Endothelial cell of umbilical vein (primary cell): ENCODE results near the gene SSR4. TPM values are rescaled to one million over a fixed set of nuclear protein-coding genes. Genes with fewer than 3 reads are reported as not detected.

Source experiments
- BruUV-seq: library from RNA; stranded (reverse); fragments of 400-500 nt; replicated peaks from 2 replicates; lab custom pipeline; 2021; lab: Mats Ljungman, UMichigan
- CTCF ChIA-PET: fragments of 300-600, 350-600 bp; sonication (Branson Sonifier 250); formaldehyde crosslinking; loops from one replicate; lab custom pipeline; 2021; ENCODE audit warnings: antibody characterized with exemption, inconsistent platforms; lab: Charles Lee
- POLR2A ChIA-PET: fragments of 300-600, 350-600 bp; sonication (Branson Sonifier 250); formaldehyde crosslinking; loops from one replicate; lab custom pipeline; 2021; ENCODE audit warnings: antibody characterized with exemption, inconsistent platforms; lab: Charles Lee
- DNase-seq: peaks from one replicate; pipeline ENCODE4 v3.0.0-alpha.2; 2011; ENCODE audit warnings: low read depth, low spot score
- FAIRE-seq: peaks from 2 replicates; lab custom pipeline; 2011; peaks lifted over from hg19 to GRCh38; lab: Jason Lieb, UNC
- H2AFZ ChIP-seq: 2 replicates; pipeline ENCODE4 v1.6.0; 2012; ENCODE audit warnings: low read depth, low read length, control low read depth, inconsistent platforms
- H3K27ac ChIP-seq: 2 replicates; pipeline ENCODE4 v1.5.1; 2011; ENCODE audit warnings: low read depth, mild to moderate bottlenecking, control low read depth, low read length, moderate library complexity; ENCODE audit not compliant: insufficient read depth
- H3K27me3 ChIP-seq, 2 experiments: 2 replicates each; pipeline versions ENCODE4 v1.6.0 to v1.6.1; 2011; ENCODE audit warnings: low read length in 2 of 2, mixed read lengths in 1 of 2; ENCODE audit not compliant: control insufficient read depth in 2 of 2, insufficient read depth in 2 of 2
- H3K36me3 ChIP-seq, 2 experiments: 2 replicates in 1 of 2; 3 replicates in 1 of 2; pipeline ENCODE4 v1.5.1; 2011; ENCODE audit warnings: low read length in 2 of 2, mild to moderate bottlenecking in 1 of 2, moderate library complexity in 1 of 2; ENCODE audit not compliant: control insufficient read depth in 2 of 2, insufficient read depth in 2 of 2; ENCODE audit errors: extremely low read depth in 1 of 2
- H3K4me1 ChIP-seq: 3 replicates; pipeline ENCODE4 v1.5.1; 2011; ENCODE audit warnings: mild to moderate bottlenecking, low read length; ENCODE audit not compliant: control insufficient read depth, insufficient read depth; ENCODE audit errors: extremely low read depth
- H3K4me2 ChIP-seq: 2 replicates; pipeline ENCODE4 v1.6.1; 2011; ENCODE audit warnings: low read length, control low read depth, mixed read lengths; ENCODE audit not compliant: insufficient read depth
- H3K4me3 ChIP-seq, 3 experiments: fragments of 200-600 bp in 1 of 3; sonication (generic), shearing (Covaris generic) in 1 of 3; replicated peaks in 1 of 3; 2 replicates each; pipeline ENCODE4 v1.5.1; 2011 to 2016; ENCODE audit warnings: control low read depth in 3 of 3, low read length in 3 of 3, mild to moderate bottlenecking in 2 of 3, inconsistent platforms in 1 of 3, low read depth in 1 of 3, moderate library complexity in 1 of 3; ENCODE audit not compliant: insufficient read depth in 1 of 3
- H3K79me2 ChIP-seq: 2 replicates; pipeline ENCODE4 v1.6.0; 2012; ENCODE audit warnings: low read length, inconsistent platforms; ENCODE audit not compliant: control insufficient read depth, insufficient read depth
- H3K9ac ChIP-seq: replicated peaks from 2 replicates; pipeline ENCODE3; 2011; ENCODE audit warnings: low read length, control low read depth; ENCODE audit not compliant: insufficient read depth; ENCODE audit errors: extremely low read depth
- H3K9me1 ChIP-seq: replicated peaks from 3 replicates; pipeline ENCODE4 v1.6.0; 2011; ENCODE audit warnings: mild to moderate bottlenecking, low read length; ENCODE audit not compliant: control insufficient read depth, insufficient read depth; ENCODE audit errors: extremely low read depth
- H3K9me3 ChIP-seq: replicated peaks from 2 replicates; pipeline ENCODE4 v1.5.1; 2012; ENCODE audit warnings: low read length, inconsistent platforms; ENCODE audit not compliant: control insufficient read depth, insufficient read depth
- H4K20me1 ChIP-seq: replicated peaks from 2 replicates; pipeline ENCODE3; 2011; ENCODE audit warnings: mild to moderate bottlenecking, low read length; ENCODE audit not compliant: control insufficient read depth, insufficient read depth; ENCODE audit errors: extremely low read depth
- EZH2 ChIP-seq: IDR thresholded peaks from 2 replicates; pipeline ENCODE4 v1.6.1; 2012; ENCODE audit warnings: borderline replicate concordance, low read depth, mild to moderate bottlenecking, moderate library complexity, low read length, inconsistent platforms; ENCODE audit not compliant: severe bottlenecking
- FOS ChIP-seq: IDR thresholded peaks from 2 replicates; pipeline ENCODE4 v1.6.1; 2011; ENCODE audit warnings: mild to moderate bottlenecking, low read length, moderate library complexity, borderline replicate concordance; ENCODE audit not compliant: insufficient read depth
- GATA2 ChIP-seq: IDR thresholded peaks from 2 replicates; pipeline ENCODE4 v1.7.0; 2011; ENCODE audit warnings: low read depth, mild to moderate bottlenecking, moderate library complexity, mixed read lengths, low read length; ENCODE audit not compliant: insufficient read length, insufficient read depth
- JUN ChIP-seq: IDR thresholded peaks from 2 replicates; pipeline ENCODE4 v1.6.1; 2011; ENCODE audit warnings: borderline replicate concordance, low read depth; ENCODE audit not compliant: insufficient read length, insufficient read depth
- MYC ChIP-seq: IDR thresholded peaks from one replicate; pipeline ENCODE4 v1.6.1; 2011; ENCODE audit warnings: mild to moderate bottlenecking, low read depth, low read length
- POLR2A ChIP-seq: IDR thresholded peaks from 2 replicates; pipeline ENCODE4 v1.6.1; 2012; ENCODE audit warnings: low read depth, mild to moderate bottlenecking, control low read depth, low read length
- POLR2AphosphoS5 ChIP-seq: IDR thresholded peaks from 2 replicates; pipeline ENCODE4 v1.6.1; 2012; ENCODE audit warnings: low read depth, mild to moderate bottlenecking, control low read depth, low read length, moderate library complexity; ENCODE audit not compliant: insufficient read depth
- dilution Hi-C: fragments of 300-500 bp; cut with MboI; formaldehyde crosslinking; loops from one replicate; pipeline ENCODE4 v1.15.0; 2019; ENCODE audit warnings: low sequenced_read_pairs; ENCODE audit not compliant: extremely low pct_ligation_motif_present
- intact Hi-C: fragments of 100-400 bp; cut with micrococcal nuclease; formaldehyde crosslinking; loops from one replicate; pipeline ENCODE4 v1.10.0; 2022
- polyA plus RNA-seq, 4 experiments: library from polyadenylated mRNA; depleted of rRNA in 3 of 4; stranded (reverse) in 3 of 4; unstranded in 1 of 4; fragments of >200 nt; gene quantifications; 2 replicates each; pipeline versions ENCODE4 v1.2.1 to v1.2.3, GENCODE V29; 2011 to 2012; ENCODE audit warnings: missing spikeins in 1 of 4
- total RNA-seq: library from RNA; stranded (reverse); gene quantifications from 2 replicates; pipeline ENCODE4 v1.2.3, GENCODE V29; 2021
- TF ChIP-seq, protein P1 (sequence below): IDR thresholded peaks from 2 replicates; pipeline ENCODE4 v1.6.1; 2011; ENCODE audit not compliant: insufficient read depth, insufficient read length
- TF ChIP-seq, protein P2 (sequence below), 2 donors: IDR thresholded peaks; 1 replicate in 1 of 2; 2 replicates in 1 of 2; pipeline ENCODE4 v1.5.1; 2011; ENCODE audit warnings: low read length in 2 of 2, mild to moderate bottlenecking in 2 of 2, moderate library complexity in 2 of 2, control low read depth in 1 of 2, inconsistent platforms in 1 of 2, low read depth in 1 of 2; ENCODE audit not compliant: insufficient read depth in 1 of 2; ENCODE audit errors: extremely low read depth in 1 of 2

Gene SSR4
- total and polyA plus RNA-seq, 2 donors (not counting 3 experiments of a cell fraction or from before 2014, with no cell fraction given) = 235 to 732 TPM

GRCh38 chrX:153812220-153812619 is 17.8 kb downstream of the SSR4 start:
- no peak for DNase-seq
- H3K4me2 ChIP-seq = no peak overlapping the region
- H3K9ac ChIP-seq = no peak overlapping the region
- TF ChIP-seq, protein P1, sequence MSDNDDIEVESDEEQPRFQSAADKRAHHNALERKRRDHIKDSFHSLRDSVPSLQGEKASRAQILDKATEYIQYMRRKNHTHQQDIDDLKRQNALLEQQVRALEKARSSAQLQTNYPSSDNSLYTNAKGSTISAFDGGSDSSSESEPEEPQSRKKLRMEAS = no peak
- TF ChIP-seq MYC (no peak), POLR2AphosphoS5 (no peak), POLR2A (no peak), GATA2 (no peak), JUN (no peak), FOS (no peak), EZH2 (no peak)
- TF ChIP-seq, protein P2, sequence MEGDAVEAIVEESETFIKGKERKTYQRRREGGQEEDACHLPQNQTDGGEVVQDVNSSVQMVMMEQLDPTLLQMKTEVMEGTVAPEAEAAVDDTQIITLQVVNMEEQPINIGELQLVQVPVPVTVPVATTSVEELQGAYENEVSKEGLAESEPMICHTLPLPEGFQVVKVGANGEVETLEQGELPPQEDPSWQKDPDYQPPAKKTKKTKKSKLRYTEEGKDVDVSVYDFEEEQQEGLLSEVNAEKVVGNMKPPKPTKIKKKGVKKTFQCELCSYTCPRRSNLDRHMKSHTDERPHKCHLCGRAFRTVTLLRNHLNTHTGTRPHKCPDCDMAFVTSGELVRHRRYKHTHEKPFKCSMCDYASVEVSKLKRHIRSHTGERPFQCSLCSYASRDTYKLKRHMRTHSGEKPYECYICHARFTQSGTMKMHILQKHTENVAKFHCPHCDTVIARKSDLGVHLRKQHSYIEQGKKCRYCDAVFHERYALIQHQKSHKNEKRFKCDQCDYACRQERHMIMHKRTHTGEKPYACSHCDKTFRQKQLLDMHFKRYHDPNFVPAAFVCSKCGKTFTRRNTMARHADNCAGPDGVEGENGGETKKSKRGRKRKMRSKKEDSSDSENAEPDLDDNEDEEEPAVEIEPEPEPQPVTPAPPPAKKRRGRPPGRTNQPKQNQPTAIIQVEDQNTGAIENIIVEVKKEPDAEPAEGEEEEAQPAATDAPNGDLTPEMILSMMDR (IDR thresholded peaks at IDR 0.05; ENCODE audit: extremely low read depth in 1 of 2, insufficient read depth in 1 of 2, low read depth in 1 of 2, low read length in 2 of 2) = no peak
- no peak overlapping the region for H2AFZ ChIP-seq
- dilution Hi-C loops = no loop called here
- H3K9me1 ChIP-seq = no peaks in the 10 kb centered on the region
- no peaks in the 10 kb centered on the region for H3K4me1 ChIP-seq
- ChIA-PET CTCF (no interaction called here), POLR2A (no interaction called here)
- no TSS peak for BruUV-seq
- FAIRE-seq = no peak
- H3K9me3 ChIP-seq = no peaks in the 10 kb centered on the region
- H3K27ac ChIP-seq = no peak overlapping the region
- H3K27me3 ChIP-seq = peaks cover 0 to 2% of the 10 kb centered on the region in 2 experiments
- H3K4me3 ChIP-seq = no peak overlapping the region
- intact Hi-C loops = loop anchor here (10.0 kb wide), 1 partner anchor 73 kb away; the partner anchor contains the start of gene L1CAM
- no peaks in the 10 kb centered on the region for H3K36me3 ChIP-seq
- no peaks in the 10 kb centered on the region for H4K20me1 ChIP-seq
- no peaks in the 10 kb centered on the region for H3K79me2 ChIP-seq
